Activated CD4-positive, alpha-beta T cell treated with anti-CD3 and anti-CD28 coated beads for 48 hours (primary cell): Measurements from ENCODE around the gene MTERF2.
"Not testable (repeated sequence)": the region's sequence is repeated elsewhere in the genome, so short reads cannot be mapped to it uniquely, and the experiment has no call there.

Experiments
- DNase-seq: peaks from one replicate; pipeline ENCODE4 v3.0.0-alpha.2; 2020

MTERF2 gene, protein sequence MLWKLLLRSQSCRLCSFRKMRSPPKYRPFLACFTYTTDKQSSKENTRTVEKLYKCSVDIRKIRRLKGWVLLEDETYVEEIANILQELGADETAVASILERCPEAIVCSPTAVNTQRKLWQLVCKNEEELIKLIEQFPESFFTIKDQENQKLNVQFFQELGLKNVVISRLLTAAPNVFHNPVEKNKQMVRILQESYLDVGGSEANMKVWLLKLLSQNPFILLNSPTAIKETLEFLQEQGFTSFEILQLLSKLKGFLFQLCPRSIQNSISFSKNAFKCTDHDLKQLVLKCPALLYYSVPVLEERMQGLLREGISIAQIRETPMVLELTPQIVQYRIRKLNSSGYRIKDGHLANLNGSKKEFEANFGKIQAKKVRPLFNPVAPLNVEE

DNA sequence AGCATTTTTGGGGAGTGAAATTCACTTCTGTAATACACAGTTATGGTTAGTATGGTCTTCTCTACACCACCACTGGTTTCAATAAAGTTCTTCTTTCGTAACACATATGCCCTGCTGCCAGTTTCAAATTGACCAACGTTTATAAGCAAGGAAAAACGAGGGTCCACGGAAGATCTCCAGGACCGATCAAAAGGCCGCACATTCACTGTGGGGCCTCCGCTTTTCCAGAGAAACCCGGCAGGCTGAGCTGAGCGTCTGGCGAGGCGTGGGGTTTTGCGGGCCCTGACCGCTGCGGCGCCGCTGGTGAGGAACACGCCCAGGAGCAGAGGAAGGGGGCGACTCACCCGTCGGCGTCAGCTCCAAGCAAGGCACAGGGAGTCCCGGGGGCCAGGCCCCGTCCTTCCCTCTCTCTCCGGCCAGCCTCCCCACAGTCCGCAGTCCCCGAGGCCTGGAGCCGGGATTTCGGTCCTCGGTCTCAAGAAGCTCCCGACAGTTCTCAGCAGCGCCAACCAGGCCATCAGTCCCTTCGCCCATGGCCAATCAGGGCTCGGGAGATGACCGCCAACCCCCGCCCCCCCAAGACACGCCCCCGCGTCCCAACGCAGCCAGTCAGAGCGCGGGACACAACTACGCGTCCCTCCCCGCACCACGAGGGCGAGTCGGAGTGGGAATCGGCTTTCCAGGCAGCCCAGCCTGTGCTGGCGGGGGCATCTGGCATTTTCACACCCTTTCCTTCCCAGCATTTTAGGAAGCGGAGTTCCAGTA lies at the start of gene MTERF2:
Gene MTERF2, minus strand, starts transcription at position 522 of the 765 bp plus-strand sequence. CDS start 8,432 bp downstream, outside the sequence.
- DNase-seq: peak; percentile 86

DNA sequence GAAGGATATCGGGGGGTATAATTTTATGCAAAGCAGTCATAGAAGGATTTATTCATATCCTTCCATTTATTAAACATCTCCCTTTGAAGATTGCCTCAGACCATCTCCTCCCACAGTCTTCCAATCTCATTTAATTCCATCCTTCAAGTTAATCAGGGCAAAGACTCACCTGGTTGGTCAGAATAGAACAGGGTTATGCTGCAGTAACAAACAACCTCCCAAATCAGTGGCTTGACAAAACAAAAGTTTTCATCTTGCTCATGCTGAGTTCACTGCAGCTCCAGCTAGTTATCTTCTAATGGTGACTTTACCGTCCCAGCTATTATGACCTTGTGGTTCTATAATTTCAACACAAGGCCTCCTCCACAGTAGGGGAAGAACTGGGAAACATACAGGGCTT lies 48.8 kb upstream of the MTERF2 start:
- no peak for DNase-seq

DNA sequence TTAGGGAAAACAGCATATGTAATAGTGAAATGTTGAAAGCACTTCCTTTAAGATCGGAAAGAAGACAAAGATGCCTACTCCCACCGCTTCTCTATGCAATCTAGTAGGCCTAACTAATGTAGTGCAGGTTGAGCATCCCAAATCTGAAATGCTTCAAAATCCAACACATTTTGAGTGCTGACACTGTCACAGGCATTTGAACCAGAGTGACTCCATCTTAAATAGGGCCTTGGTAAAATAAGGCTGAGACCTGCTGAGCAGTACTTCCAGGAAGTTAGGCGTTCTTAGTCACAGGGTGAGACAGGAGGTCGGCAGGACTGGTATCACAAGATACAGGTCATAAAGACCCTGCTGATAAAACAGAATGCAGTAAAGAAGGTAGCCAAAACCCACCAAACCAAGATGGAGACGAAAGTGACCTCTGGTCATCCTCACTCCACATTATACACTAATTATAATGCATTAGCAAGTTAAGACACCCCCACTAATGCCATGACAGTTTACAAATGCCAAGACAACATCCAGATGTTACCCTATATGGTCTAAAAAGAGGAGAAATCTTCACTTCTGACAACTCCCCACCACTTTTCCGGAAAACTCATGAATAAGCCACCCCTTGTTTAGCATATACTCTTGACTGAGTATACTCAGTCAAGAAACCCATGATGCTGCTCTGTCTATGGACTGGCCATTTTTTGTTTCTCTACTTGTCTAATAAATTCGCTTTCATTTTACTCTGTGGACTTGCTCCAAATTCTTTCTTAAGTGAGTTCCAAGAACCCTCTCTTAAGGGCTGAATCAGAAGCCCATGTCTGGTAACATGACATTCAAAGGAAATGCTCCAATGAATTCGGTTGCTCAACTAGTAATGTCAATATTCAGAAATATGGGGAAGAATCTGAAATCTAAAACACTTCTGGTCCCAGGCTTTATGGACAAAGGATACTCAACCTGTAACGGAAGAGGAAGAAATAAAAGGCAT lies 47.1 kb upstream of the MTERF2 start:
- no peak for DNase-seq

DNA sequence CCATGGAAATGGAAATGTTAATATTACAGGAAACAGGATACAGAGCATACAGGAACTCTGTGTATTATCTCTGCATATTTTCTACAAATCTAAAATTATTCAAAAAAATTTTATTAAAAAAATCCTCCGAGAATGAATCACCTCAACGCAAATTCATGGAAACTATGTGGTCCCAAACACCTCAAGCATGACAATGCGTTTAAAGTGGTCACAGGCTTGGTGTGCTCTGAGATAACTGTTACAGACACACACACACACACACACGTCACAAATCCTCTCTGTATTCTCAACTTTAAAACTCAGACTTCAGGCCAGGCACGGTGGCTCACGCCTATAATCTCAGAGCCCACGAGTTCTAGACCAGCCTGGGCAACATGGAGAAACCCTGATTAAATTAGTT lies 45.3 kb upstream of the MTERF2 start:
- no peak for DNase-seq

DNA sequence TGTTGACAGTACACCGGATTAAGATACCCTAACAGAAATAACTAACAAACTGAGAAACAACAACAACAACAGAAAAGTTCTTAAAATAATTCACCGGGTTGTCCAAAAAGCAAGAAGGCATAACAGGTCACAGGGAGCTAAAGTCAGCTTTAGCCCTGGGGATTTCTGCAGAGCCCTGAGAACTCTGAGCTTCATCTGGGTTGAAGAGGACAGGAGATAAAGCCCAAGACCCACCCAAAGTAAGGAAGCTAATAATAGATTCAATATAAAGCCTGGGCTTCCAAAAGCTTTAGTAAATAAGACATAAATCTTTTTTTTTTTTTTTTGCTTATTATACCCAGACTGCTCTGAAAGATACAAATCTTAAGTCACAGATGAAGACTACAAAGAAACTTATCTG lies 44.1 kb upstream of the MTERF2 start:
- no peak for DNase-seq

DNA sequence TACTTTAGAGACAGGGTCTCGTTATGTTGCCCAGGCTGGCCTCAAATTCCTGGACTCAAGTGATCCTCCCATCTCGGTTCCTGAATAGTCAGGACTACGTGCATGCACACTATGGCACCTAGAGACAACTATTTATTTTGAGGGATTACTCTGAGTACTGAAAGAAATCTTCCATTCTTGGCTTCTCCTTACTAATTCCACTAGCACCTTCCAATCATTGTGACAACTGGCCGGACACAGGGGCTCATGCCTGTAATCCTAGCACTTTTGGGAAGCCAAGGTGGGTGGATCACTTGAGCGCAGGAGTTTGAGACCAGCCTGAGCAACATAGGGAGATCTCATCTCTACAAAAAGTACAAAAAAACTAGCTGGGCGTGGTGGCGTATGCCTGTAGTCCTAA lies 42.1 kb upstream of the MTERF2 start:
- DNase-seq: no peak

DNA sequence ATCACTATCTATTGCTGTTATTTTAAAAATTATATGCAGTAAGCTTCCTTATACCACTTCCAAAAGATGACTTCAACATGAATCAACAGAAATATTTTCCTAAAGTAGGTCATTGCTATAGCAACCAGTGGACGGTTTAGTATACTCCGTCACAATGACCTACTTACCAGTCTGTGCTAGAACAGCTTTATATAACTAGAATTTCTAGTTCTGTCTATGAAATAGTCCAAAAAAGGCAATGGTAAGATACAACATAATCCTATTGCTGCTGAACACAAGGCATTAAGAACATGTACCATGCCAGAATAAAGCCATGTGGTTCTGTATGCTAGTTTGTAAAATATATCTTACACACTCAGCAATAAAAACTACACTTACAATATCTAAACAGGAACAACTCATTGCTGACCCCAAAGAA lies 40.7 kb upstream of the MTERF2 start:
- no peak for DNase-seq

DNA sequence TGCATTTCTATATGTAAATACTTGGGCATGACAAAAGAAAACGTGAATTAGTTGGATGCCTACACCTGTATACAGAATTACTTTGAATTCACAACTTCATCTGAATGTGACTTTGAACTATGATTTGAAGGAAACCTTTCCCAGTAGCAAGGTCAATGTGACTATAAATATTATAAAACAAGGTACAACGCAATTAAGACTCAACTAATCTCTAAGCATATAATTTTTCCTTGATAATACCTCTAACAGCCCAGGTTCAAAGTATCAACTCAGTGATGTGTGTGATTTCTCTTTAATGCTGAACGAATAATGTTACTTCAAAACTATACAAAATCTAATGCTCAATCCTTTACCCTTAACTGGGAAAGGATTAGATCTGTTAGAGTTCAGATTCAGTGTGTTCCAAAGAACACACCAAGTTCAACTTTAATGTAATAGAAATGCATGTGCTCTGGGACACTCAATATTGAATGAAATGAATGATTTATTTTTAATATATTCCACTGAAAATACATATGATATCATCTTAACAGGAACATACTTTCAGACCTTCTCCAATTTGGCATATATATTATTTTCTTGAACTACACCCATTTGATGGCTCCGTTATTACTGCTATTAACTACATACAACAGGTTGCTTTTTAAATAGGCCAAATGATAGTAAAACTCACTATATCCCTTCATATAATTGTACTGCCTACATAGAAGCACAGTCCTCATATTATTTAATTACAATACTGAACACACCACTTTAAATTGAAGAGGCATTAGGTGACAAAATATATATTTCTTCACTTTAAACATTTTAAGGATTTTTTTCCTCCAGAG lies 40.1 kb upstream of the MTERF2 start:
- DNase-seq: no peak

DNA sequence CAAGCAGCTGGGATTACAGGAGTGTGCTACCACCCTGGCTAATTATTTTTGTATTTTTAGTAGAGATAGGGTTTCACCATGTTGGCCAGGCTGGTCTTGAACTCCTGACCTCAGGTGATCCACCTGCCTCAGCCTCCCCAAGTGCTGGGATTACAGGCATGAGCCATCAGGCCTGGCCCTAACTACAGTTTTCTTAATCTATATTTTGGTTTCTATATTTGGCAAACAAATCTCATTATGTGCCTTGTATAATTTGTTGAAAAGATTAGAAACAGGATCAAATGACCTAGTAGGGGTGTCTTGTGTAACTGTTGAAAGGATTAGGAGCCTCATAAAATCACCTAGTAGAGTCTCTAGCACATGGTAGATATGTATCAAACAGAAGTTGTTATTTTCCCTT lies 39.4 kb upstream of the MTERF2 start:
- not testable (repeated sequence) for DNase-seq

DNA sequence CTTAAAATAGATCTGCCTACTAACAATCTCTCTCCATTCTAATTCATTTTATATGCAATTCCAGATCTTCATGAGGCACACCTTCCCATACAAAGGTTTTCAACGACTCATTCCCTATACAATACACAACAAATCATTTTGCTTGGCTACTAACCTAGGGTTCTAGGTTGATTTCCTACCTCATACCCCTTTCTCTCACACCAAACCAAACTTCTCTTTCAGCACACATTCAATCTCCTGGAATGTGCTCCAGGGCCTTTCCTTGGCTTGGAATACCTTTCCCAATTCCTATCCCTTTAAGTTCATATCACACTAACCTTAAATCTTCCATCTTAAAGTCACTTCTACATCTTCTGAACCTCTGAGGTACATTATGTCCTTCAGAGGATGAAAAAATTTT lies 38.7 kb upstream of the MTERF2 start:
- no peak for DNase-seq

DNA sequence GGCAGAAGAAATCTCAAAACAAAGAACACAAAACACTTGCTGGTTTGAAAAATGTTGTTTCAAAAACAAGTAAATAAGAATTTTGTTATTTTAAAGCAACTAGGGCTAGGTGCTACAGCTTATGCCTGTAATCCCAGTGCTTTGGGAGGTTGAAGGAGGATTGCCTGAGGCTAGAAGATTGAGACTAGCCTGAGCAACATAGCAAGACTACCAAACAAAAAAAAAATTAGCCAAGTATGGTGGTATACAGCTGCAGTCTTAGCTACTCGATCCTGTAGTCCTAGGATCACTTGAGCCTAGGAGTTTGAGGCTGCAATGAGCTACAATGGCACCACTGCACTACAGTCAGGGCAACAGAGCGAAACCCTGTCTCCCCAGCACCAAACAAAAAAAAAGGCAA lies 32.6 kb upstream of the MTERF2 start:
- DNase-seq: no peak

DNA sequence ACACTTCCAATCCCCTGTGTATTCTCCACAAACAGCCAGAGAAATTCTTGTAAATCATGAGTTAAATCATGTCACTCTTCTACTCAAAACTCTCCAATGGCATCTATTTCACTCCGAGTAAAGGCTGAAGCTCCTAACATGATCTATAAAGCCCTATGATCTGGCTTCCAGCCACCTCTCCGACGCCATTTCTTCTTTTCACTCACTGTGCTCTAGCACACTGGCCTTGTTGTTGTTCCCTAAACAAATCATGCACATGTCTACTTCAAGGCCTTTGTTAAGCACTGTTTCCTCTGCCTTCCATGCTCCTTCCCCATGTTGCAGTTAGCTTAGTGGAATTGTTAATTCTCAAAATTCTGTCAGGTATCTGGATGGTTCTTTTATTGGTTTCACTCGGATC lies 30.1 kb upstream of the MTERF2 start:
- DNase-seq: no peak

DNA sequence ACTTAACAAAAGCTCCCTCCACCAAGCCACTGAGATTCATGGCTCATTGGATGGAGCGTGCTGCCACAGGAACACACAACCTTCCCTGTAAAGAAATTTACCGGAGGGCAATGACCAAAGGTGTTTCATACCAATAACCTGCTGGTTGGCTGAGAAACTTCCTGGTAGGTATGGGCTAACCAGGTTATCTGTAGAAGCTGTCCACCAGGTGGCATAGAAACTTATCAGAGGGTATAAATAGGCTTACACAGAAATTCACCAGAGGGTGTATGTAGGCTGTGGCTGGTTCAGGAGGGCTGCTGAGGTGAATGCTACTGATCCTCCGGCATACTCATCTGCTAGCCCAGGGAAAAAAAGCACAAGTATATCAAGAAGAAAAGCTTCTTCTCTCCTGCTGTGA lies 27.1 kb upstream of the MTERF2 start:
- no peak for DNase-seq

DNA sequence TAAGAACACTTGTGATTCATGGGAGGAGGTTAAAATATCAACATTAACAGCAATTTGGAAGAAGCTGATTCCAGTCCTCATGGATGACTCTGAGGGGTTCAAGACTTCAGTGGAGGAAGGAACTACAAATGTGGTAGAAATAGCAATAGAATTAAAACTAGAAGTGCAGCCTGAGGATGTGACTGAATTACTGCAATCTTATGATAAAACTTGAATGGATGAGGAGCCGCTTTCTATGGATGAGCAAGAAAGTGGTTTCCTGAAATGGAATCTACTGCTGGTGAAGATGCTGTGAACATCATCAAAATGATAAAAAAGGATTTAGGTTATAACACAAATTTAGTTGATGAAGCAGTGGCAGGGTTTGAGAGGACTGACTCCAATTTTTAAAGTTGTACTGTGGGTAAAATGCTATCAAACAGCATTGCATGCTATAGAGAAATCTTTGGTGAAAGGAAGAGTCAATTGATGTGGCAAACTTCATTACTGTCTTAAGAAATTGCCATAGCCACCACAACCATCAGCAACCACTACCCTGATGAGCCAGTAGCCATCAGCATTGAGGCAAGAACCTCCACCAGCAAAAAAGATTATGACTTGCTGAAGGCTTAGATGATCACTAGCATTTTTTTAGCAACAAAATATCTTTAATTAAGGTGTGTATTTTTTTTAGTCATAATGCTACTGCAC lies 25.9 kb upstream of the MTERF2 start:
- no peak for DNase-seq

DNA sequence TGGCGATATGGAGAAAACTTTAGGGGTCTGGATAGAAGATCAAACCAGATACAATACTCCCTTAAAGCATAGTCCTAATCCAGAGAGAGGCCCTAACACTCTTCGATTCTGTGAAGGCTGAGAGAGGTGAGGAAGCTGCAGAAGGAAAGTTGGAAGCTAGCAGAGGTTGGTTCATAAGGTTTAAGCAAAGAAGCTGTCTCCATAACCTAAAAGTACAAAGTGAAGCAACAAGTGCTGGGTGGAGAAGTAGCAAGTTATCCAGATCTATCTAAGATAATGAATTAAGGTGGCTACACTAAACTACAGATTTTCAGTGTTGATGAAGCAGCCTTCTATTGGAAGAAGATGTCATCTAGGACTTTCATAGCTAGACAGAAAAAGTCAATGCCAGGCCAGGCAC lies 24.6 kb upstream of the MTERF2 start:
- DNase-seq: no peak

DNA sequence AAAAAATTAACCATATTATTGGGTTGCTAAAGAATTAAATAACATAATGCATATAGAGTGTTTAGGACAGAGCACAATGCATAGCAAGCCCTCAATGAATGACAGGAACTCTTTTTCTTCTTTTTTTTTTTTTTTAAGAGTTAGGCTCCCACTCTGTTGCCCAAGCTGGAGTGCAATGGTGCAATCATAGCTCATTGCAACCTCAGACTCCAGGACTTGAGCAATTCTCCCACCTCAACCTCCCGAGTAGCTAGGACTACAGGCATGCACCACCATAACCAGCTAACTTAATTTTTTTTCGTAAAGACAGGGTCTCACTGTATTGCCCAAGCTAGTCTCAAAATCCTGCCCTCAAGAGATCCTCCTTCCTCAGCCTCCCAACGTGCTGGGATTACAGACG lies 20.5 kb upstream of the MTERF2 start:
- no peak for DNase-seq

DNA sequence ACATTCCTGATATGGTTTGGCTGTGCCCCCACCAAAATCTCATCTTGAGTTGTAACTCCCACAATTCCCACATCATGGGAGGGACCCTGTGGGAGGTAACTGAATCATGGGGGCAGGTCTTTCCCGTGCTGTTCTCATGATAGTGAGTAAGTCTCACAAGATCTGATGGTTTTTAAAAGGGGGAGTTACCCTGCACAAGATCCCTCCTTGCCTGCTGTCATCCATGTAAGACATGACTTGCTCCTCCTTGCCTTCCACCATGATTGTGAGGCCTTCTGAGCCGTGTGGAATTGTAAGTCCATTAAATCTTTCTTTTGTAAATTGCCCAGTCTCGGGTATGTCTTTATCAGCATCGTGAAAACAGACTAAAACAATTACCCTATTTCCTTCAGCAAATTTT lies 15.7 kb upstream of the MTERF2 start:
- DNase-seq: not testable (repeated sequence)

DNA sequence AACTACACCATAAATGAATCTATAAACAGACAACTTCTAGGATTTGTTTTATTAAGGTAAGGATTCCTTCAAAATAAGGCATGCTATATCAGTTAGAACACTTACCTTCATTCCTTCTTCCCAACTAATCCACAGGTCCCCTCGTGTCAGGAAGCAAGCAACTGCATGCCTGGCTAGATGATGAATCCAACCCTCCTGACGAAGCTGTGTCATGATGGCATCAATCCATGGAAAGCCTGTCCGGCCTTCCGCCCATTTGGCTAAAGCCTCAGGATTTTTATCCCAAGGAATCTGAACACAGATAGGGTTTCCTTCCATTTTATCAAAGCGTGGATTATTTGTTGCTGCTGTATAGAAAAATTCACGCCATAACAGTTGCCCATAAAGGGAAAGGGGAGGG lies 12.5 kb upstream of the MTERF2 start:
- DNase-seq: no peak

DNA sequence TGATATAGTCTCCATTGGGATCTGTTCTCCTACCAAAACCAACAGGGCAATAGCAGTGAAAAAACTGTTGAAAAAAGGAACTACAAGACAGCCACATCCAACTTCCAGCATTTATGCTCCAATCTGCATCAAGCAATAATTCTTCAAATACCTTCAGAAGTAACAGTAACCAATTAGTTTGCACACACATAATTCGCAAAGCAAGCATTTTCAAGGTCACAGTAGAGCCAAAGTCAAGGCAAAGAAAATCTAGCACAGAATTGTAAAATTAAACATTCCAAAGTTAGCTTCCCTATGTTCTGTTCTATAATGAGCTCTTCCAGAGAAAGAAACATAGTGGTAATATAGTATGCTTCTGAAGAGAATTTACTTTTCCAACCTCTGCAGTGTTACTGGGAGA lies 11.0 kb upstream of the MTERF2 start:
- no peak for DNase-seq

DNA sequence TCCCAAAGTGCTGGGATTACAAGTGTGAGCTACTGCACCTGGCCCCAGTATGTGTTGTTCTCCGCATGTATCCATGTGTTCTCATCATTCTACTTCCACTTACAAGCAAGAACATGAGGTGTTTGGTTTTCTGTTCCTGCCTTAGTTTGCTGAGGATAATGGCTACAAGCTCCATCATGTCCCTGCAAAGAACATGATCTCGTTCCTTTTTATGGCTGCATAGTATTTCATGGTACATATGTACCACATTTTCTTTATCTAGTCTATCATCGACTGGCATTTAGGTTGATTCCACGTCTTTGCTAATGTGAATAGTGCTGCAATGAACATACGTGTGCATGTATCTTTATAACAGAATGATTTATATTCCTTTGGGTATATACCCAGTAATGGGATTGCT lies 9.2 kb upstream of the MTERF2 start:
- not testable (repeated sequence) for DNase-seq

DNA sequence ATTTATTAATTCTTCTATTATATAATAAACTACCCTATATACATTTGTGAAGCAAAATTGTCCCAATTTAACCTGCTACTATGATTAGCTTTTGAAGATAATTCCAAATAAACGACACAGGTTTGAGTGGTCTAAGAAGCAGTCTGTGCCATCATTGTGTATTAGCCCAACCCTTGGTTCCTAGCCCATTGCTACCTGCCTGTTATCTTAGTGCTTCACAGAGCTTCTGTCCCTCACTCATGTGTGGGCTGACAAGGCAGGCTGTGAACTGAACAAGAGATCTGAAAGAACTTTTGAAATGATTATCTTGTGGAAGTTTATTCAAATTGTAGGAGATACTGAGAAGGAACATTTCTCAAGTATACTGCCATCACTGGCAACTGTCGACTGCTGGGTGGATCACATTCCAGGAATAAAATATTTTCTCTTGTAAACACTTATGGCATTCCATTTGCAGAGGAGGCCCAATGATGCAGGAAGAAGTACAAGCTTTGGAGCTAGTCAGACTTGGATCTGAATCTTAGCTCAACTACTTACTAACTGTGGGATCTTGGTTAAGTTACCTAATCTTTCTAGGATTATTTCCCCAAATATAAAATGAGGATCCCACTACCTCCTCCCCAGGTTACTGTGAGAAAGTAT lies 7.8 kb upstream of the MTERF2 start:
- no peak for DNase-seq
